Neural progenitor cell (in vitro differentiated cells): Measurements from ENCODE around the gene RSRC2.

ENCODE experiments used
- CTCF ChIP-seq: fragments of 200-600 bp; sonication (generic); IDR thresholded peaks from 2 replicates; pipeline ENCODE4 v1.5.1; 2017; ENCODE audit warnings: antibody characterized with exemption, mild to moderate bottlenecking
- EZH2 ChIP-seq: fragments of 200-600 bp; sonication (generic); IDR thresholded peaks from 2 replicates; pipeline ENCODE4 v1.6.1; 2017; ENCODE audit warnings: antibody characterized with exemption, mild to moderate bottlenecking, moderate library complexity
- EZH2phosphoT487 ChIP-seq: fragments of 200-600 bp; sonication (generic); IDR thresholded peaks from 2 replicates; pipeline ENCODE4 v1.6.1; 2017; ENCODE audit warnings: antibody characterized with exemption

GRCh38 chr12:122483969-122484368, 42.8 kb downstream of the RSRC2 start:
- no peak for TF ChIP-seq CTCF
- TF ChIP-seq EZH2: no peak
- no peak for TF ChIP-seq EZH2phosphoT487
